NCI-H748 (cell line): ENCODE data around the gene BNIP5.
A peak's percentile ranks its signal among the peaks of the same experiment; 100 is the strongest.
"Not testable (repeated sequence)": the region's sequence is repeated elsewhere in the genome, so short reads cannot be mapped to it uniquely, and the experiment has no call there.

ENCODE experiments used
- DNase-seq: peaks from one replicate; lab custom pipeline; 2025; ENCODE audit not compliant: unreplicated experiment; lab: John Stamatoyannopoulos, UW

BNIP5 gene

GRCh38 chr6:36345681-36346466, 9.2 kb upstream of the BNIP5 start:
- peak; percentile 47 for DNase-seq

- no peak for DNase-seq
These were observed 6.5 kb upstream of the BNIP5 start for GRCh38 chr6:36343109-36343680.

- no peak for DNase-seq
These were observed 4.1 kb upstream of the BNIP5 start for GRCh38 chr6:36340618-36341454.

- no peak for DNase-seq
These were observed 3.6 kb upstream of the BNIP5 start for GRCh38 chr6:36340306-36340617.

- DNase-seq = no peak
These were observed 2.5 kb upstream of the BNIP5 start for GRCh38 chr6:36339146-36339545.

GRCh38 chr6:36338223-36338622, 1.5 kb upstream of the BNIP5 start:
- DNase-seq = not testable (repeated sequence)

GRCh38 chr6:36337814-36338213, 1.1 kb upstream of the BNIP5 start:
- DNase-seq = peak; percentile 26

GRCh38 chr6:36336208-36336710, 429 bp downstream of the BNIP5 start:
- no peak for DNase-seq

GRCh38 chr6:36335465-36336207, 1.1 kb downstream of the BNIP5 start:
- DNase-seq = no peak

- DNase-seq = peak; percentile 37
These were observed 1.7 kb downstream of the BNIP5 start for GRCh38 chr6:36334832-36335459.

- DNase-seq = no peak
These were observed 2.6 kb downstream of the BNIP5 start for GRCh38 chr6:36333931-36334725.

GRCh38 chr6:36333171-36333895, 3.4 kb downstream of the BNIP5 start:
- no peak for DNase-seq

GRCh38 chr6:36331381-36331780, 5.3 kb downstream of the BNIP5 start:
- DNase-seq = no peak

- no peak for DNase-seq
These were observed 6.3 kb downstream of the BNIP5 start for GRCh38 chr6:36330366-36330765.

- peak; percentile 28 for DNase-seq
These were observed 6.8 kb downstream of the BNIP5 start for GRCh38 chr6:36329798-36330291.

GRCh38 chr6:36328600-36328999, 8.1 kb downstream of the BNIP5 start:
- no peak for DNase-seq

GRCh38 chr6:36327919-36328236, 8.8 kb downstream of the BNIP5 start:
- DNase-seq = no peak

- DNase-seq = peak; percentile 31
These were observed 9.3 kb downstream of the BNIP5 start for GRCh38 chr6:36327226-36327918.
